ENCODE measurements around the gene INPP5F.

INPP5F gene

DNA sequence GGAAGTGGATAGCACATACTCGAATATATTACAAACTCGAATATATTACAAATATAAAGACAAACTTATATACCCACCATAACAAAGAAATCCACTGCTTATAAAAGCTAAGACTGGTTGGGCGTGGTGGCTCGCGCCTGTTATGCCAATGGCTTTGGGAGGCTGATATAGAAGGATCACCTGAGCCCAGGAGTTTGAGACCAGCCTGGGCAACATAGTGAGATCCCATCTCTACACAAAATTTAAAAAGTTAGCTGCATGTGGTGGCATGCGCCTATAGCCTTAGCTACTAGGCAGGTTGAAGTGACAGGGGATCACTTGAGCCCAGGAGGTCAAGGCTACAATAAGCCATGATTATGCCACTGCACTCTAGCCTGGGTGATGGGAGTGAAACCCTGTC, 126.4 kb downstream of the INPP5F start:
- no peaks in the 10 kb centered on the region for H3K36me3 ChIP-seq (ENCODE audit: control insufficient read depth, insufficient read depth, low read length)
- no peaks in the 10 kb centered on the region for H3K9me3 ChIP-seq (ENCODE audit: control insufficient read depth, low read length)
- no peak overlapping the region for H2AFZ ChIP-seq
- no peak overlapping the region for H3K4me3 ChIP-seq (ENCODE audit: low read depth, low read length)
- H3K4me1 ChIP-seq = no peaks in the 10 kb centered on the region
- H3K9ac ChIP-seq = no peak overlapping the region
- no peak overlapping the region for H3K27ac ChIP-seq
- no peak overlapping the region for H3K4me2 ChIP-seq (ENCODE audit: low read length)
- TF ChIP-seq, protein P1, sequence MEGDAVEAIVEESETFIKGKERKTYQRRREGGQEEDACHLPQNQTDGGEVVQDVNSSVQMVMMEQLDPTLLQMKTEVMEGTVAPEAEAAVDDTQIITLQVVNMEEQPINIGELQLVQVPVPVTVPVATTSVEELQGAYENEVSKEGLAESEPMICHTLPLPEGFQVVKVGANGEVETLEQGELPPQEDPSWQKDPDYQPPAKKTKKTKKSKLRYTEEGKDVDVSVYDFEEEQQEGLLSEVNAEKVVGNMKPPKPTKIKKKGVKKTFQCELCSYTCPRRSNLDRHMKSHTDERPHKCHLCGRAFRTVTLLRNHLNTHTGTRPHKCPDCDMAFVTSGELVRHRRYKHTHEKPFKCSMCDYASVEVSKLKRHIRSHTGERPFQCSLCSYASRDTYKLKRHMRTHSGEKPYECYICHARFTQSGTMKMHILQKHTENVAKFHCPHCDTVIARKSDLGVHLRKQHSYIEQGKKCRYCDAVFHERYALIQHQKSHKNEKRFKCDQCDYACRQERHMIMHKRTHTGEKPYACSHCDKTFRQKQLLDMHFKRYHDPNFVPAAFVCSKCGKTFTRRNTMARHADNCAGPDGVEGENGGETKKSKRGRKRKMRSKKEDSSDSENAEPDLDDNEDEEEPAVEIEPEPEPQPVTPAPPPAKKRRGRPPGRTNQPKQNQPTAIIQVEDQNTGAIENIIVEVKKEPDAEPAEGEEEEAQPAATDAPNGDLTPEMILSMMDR (IDR thresholded peaks at IDR 0.05) = no peak
- H3K27me3 ChIP-seq (ENCODE audit: control insufficient read depth, insufficient read depth, low read length) = no peaks in the 10 kb centered on the region
- no peaks in the 10 kb centered on the region for H3K79me2 ChIP-seq

DNA sequence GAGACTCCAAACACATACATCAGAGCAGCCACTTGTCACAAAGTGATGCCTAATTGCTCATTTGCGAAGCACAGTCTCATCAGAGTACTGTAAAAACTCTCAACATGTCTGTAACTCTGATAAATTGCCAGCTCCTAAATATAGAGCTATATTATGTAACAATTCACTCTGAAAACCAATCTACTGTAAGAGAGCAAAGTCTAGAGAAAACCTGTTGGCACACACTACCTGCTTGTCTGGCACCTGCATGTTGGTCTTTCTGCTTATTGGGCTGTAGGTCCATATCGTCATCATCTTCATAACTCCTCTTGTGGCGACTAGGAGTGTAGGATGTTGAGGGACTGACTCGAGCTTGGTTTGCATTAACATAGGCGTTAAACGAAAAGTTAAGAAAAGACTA, 127.0 kb downstream of the INPP5F start:
- H3K27ac ChIP-seq = no peak overlapping the region
- no peaks in the 10 kb centered on the region for H3K36me3 ChIP-seq (ENCODE audit: control insufficient read depth, insufficient read depth, low read length)
- no peaks in the 10 kb centered on the region for H3K4me1 ChIP-seq
- H2AFZ ChIP-seq = no peak overlapping the region
- no peak overlapping the region for H3K4me2 ChIP-seq (ENCODE audit: low read length)
- H3K79me2 ChIP-seq = no peaks in the 10 kb centered on the region
- no peak overlapping the region for H3K9ac ChIP-seq
- no peaks in the 10 kb centered on the region for H3K27me3 ChIP-seq (ENCODE audit: control insufficient read depth, insufficient read depth, low read length)
- TF ChIP-seq, protein P1 (IDR thresholded peaks at IDR 0.05) = no peak
- no peak overlapping the region for H3K4me3 ChIP-seq (ENCODE audit: low read depth, low read length)
- H3K9me3 ChIP-seq (ENCODE audit: control insufficient read depth, low read length) = no peaks in the 10 kb centered on the region

DNA sequence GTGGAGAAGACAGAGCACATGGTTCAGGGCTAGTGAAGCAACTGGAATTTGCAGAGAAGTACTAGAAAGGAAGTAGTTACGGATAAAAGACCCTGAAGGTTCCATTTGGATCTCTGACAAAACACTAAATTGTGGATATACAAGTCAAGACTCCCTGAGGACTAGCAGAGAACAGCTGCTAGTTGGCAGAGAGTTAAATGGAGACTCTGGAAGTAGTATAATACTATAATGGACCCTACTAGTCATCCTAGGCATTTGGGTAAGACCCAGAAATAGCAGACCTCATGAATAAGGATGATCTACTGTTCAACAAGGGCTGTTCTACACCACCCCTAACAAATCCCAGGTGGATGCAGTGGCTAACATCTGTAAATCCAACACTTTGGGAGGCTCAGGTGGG, 127.7 kb downstream of the INPP5F start:
- H3K79me2 ChIP-seq = no peaks in the 10 kb centered on the region
- H3K9me3 ChIP-seq (ENCODE audit: control insufficient read depth, low read length) = no peaks in the 10 kb centered on the region
- no peaks in the 10 kb centered on the region for H3K4me1 ChIP-seq
- no peak overlapping the region for H3K4me3 ChIP-seq (ENCODE audit: low read depth, low read length)
- H3K9ac ChIP-seq = no peak overlapping the region
- no peak overlapping the region for H2AFZ ChIP-seq
- no peak overlapping the region for H3K4me2 ChIP-seq (ENCODE audit: low read length)
- H3K36me3 ChIP-seq (ENCODE audit: control insufficient read depth, insufficient read depth, low read length) = no peaks in the 10 kb centered on the region
- TF ChIP-seq, protein P1 (IDR thresholded peaks at IDR 0.05) = no peak
- H3K27ac ChIP-seq = no peak overlapping the region
- H3K27me3 ChIP-seq (ENCODE audit: control insufficient read depth, insufficient read depth, low read length) = no peaks in the 10 kb centered on the region

DNA sequence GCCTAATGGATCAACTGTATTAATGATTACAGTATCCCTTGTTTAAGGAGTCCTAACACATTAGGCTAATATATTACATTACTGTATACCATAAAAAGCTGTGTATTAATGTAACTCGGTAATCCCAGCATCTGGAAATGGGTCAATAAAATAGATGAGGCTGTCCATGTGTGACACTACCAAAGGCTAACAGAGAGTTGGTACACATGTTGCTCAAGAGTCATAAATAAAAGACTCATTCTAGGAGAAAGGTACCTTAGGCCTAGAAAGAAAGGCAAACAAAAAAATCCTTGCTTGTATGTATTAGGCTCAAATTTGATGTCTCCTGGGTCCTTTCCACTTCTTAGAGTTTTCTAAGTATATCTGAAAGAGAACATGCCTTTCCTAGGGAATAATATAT, 132.2 kb downstream of the INPP5F start:
- Histone ChIP-seq H3K9me3 (ENCODE audit: control insufficient read depth, low read length) (no peaks in the 10 kb centered on the region), H3K79me2 (peaks cover 15% of the 10 kb centered on the region), H3K36me3 (ENCODE audit: control insufficient read depth, insufficient read depth, low read length) (no peaks in the 10 kb centered on the region), H3K27me3 (ENCODE audit: control insufficient read depth, insufficient read depth, low read length) (no peaks in the 10 kb centered on the region), H3K4me1 (peaks cover 3% of the 10 kb centered on the region), H2AFZ (no peak overlapping the region), H3K27ac (no peak overlapping the region), H3K4me3 (ENCODE audit: low read depth, low read length) (no peak overlapping the region), H3K9ac (no peak overlapping the region), H3K4me2 (ENCODE audit: low read length) (no peak overlapping the region)
- TF ChIP-seq, protein P1 (IDR thresholded peaks at IDR 0.05) = no peak

DNA sequence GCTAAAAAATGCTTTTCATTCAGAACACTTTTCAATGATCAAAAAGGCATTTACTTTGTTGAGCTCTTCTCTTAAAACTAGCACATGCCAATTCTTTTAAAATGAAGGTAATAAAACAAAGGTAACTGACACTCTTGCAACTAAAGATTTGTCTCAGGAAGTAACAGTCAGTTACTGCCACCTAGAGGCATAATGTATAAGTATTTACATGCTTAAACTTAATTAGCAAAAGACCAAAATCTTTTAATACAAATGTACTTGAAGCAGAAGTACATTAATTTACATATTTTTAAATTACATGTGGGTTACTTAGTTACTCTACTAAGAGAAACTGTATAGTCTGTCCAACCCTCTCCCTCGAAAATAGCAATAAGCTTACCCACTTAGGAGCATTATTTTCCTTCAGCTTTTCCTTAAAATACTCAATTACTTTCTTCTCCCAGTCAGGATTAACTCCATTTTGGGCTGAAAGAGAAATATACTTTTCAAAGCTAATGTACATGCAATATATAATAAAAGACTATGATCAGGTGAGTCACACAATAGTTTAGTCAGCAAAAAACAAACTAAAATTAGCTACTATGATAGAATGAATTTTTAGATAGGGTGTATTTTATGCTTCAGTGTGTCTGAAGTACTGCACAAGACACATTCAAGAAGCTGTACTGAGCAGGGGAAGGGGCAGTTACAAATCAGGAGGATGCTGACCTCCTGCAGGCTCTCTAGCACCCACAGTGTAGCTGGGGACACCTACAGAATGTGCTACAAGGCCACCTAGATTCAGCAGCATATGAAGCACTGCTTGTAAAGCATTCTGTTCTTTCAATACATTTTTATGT, 133.8 kb downstream of the INPP5F start:
- Histone ChIP-seq H3K4me2 (ENCODE audit: low read length) (no peak overlapping the region), H3K4me3 (ENCODE audit: low read depth, low read length) (no peak overlapping the region), H3K4me1 (peaks cover 3% of the 10 kb centered on the region), H3K9me3 (ENCODE audit: control insufficient read depth, low read length) (no peaks in the 10 kb centered on the region), H3K9ac (no peak overlapping the region), H3K27me3 (ENCODE audit: control insufficient read depth, insufficient read depth, low read length) (no peaks in the 10 kb centered on the region), H3K27ac (no peak overlapping the region), H2AFZ (no peak overlapping the region), H3K36me3 (ENCODE audit: control insufficient read depth, insufficient read depth, low read length) (no peaks in the 10 kb centered on the region), H3K79me2 (peaks cover 27% of the 10 kb centered on the region)
- TF ChIP-seq, protein P1 (IDR thresholded peaks at IDR 0.05) = peak; percentile 70
